ENCODE data around the gene SUSD3.
"Not testable (repeated sequence)": the region's sequence is repeated elsewhere in the genome, so short reads cannot be mapped to it uniquely, and the experiment has no call there.

The SUSD3 gene

GRCh38 chr9:93093877-93094657 lies 35.6 kb downstream of the SUSD3 start:
- no peak for DNase-seq (ENCODE audit: low spot score)

GRCh38 chr9:93094658-93095204 lies 36.2 kb downstream of the SUSD3 start:
- DNase-seq (ENCODE audit: low spot score), result no peak

- peak; percentile 100 for DNase-seq (ENCODE audit: low spot score)
These were observed 37.0 kb downstream of the SUSD3 start for GRCh38 chr9:93095205-93096130.

GRCh38 chr9:93096131-93096802 lies 37.8 kb downstream of the SUSD3 start, which contains the start of gene CARD19:
Gene CARD19 (plus strand): TSS chr9:93096217. CDS start chr9:93096346, 129 bp downstream.
- no peak for DNase-seq (ENCODE audit: low spot score)

- DNase-seq (ENCODE audit: low spot score), result no peak
These were observed 38.4 kb downstream of the SUSD3 start for GRCh38 chr9:93096811-93097382.

GRCh38 chr9:93097511-93098201 lies 39.2 kb downstream of the SUSD3 start:
- no peak for DNase-seq (ENCODE audit: low spot score)

GRCh38 chr9:93098236-93098946 lies 39.9 kb downstream of the SUSD3 start:
- no peak for DNase-seq (ENCODE audit: low spot score)

GRCh38 chr9:93099551-93100275 lies 41.2 kb downstream of the SUSD3 start:
- no peak for DNase-seq (ENCODE audit: low spot score)

- no peak for DNase-seq (ENCODE audit: low spot score)
These were observed 41.8 kb downstream of the SUSD3 start for GRCh38 chr9:93100276-93100636.

- DNase-seq (ENCODE audit: low spot score), result not testable (repeated sequence)
These were observed 42.6 kb downstream of the SUSD3 start for GRCh38 chr9:93101086-93101485.

- DNase-seq (ENCODE audit: low spot score), result no peak
These were observed 47.1 kb downstream of the SUSD3 start for GRCh38 chr9:93105620-93106019.

- DNase-seq (ENCODE audit: low spot score), result no peak
These were observed 48.8 kb downstream of the SUSD3 start for GRCh38 chr9:93107151-93107824.

- no peak for DNase-seq (ENCODE audit: low spot score)
These were observed 49.3 kb downstream of the SUSD3 start for GRCh38 chr9:93107825-93108161.

GRCh38 chr9:93108291-93109041 lies 50.0 kb downstream of the SUSD3 start:
- no peak for DNase-seq (ENCODE audit: low spot score)

GRCh38 chr9:93110311-93110855 lies 51.9 kb downstream of the SUSD3 start:
- no peak for DNase-seq (ENCODE audit: low spot score)

GRCh38 chr9:93111001-93111370 lies 52.5 kb downstream of the SUSD3 start:
- no peak for DNase-seq (ENCODE audit: low spot score)

GRCh38 chr9:93111371-93112115 lies 53.0 kb downstream of the SUSD3 start:
- no peak for DNase-seq (ENCODE audit: low spot score)
